ENCODE data around the gene PXDN. TPM values are rescaled to one million over a fixed set of nuclear protein-coding genes. Genes with fewer than 3 reads are reported as not detected.

The PXDN gene
- total and polyA plus RNA-seq, 2 donors (not counting 3 experiments of a cell fraction or from before 2014, with no cell fraction given): 231 to 308 TPM

GRCh38 chr2:1715184-1716013 lies 28.9 kb downstream of the PXDN start:
- peak; percentile 66 for FAIRE-seq
- Histone ChIP-seq H3K4me3 (replicated peaks in 1 of 3; ENCODE audit: insufficient read depth in 1 of 3, low read depth in 1 of 3, low read length in 3 of 3) (no peak overlapping the region), H3K9ac (replicated peaks; ENCODE audit: extremely low read depth, insufficient read depth, low read length) (no peak overlapping the region), H2AFZ (ENCODE audit: low read depth, low read length) (no peak overlapping the region), H3K27ac (ENCODE audit: insufficient read depth, low read depth, low read length) (peak overlapping the region; percentile 33), H3K9me3 (replicated peaks; ENCODE audit: control insufficient read depth, insufficient read depth, low read length) (no peaks in the 10 kb centered on the region), H3K4me1 (ENCODE audit: control insufficient read depth, extremely low read depth, insufficient read depth, low read length) (peaks cover 14% of the 10 kb centered on the region), H3K4me2 (ENCODE audit: insufficient read depth, low read length) (no peak overlapping the region), H3K27me3 (ENCODE audit: control insufficient read depth in 2 of 2, insufficient read depth in 2 of 2, low read length in 2 of 2) (no peaks in the 10 kb centered on the region), H3K9me1 (replicated peaks; ENCODE audit: control insufficient read depth, extremely low read depth, insufficient read depth, low read length) (no peaks in the 10 kb centered on the region), H3K36me3 (ENCODE audit: control insufficient read depth in 2 of 2, extremely low read depth in 1 of 2, insufficient read depth in 2 of 2, low read length in 2 of 2) (no peaks in the 10 kb centered on the region), H3K79me2 (ENCODE audit: control insufficient read depth, insufficient read depth, low read length) (peaks cover 30% of the 10 kb centered on the region), H4K20me1 (replicated peaks; ENCODE audit: control insufficient read depth, extremely low read depth, insufficient read depth, low read length) (no peaks in the 10 kb centered on the region)
- TF ChIP-seq, protein P1, sequence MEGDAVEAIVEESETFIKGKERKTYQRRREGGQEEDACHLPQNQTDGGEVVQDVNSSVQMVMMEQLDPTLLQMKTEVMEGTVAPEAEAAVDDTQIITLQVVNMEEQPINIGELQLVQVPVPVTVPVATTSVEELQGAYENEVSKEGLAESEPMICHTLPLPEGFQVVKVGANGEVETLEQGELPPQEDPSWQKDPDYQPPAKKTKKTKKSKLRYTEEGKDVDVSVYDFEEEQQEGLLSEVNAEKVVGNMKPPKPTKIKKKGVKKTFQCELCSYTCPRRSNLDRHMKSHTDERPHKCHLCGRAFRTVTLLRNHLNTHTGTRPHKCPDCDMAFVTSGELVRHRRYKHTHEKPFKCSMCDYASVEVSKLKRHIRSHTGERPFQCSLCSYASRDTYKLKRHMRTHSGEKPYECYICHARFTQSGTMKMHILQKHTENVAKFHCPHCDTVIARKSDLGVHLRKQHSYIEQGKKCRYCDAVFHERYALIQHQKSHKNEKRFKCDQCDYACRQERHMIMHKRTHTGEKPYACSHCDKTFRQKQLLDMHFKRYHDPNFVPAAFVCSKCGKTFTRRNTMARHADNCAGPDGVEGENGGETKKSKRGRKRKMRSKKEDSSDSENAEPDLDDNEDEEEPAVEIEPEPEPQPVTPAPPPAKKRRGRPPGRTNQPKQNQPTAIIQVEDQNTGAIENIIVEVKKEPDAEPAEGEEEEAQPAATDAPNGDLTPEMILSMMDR (IDR thresholded peaks at IDR 0.05; ENCODE audit: extremely low read depth in 1 of 2, insufficient read depth in 1 of 2, low read depth in 1 of 2, low read length in 2 of 2): no peak
- TF ChIP-seq MYC (IDR thresholded peaks at IDR 0.05; ENCODE audit: low read depth, low read length) (no peak), FOS (IDR thresholded peaks at IDR 0.05; ENCODE audit: borderline replicate concordance, insufficient read depth, low read length) (no peak), GATA2 (IDR thresholded peaks at IDR 0.05; ENCODE audit: insufficient read depth, insufficient read length, low read depth, low read length) (no peak)
- TF ChIP-seq, protein P2, sequence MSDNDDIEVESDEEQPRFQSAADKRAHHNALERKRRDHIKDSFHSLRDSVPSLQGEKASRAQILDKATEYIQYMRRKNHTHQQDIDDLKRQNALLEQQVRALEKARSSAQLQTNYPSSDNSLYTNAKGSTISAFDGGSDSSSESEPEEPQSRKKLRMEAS (IDR thresholded peaks at IDR 0.05; ENCODE audit: insufficient read depth, insufficient read length): no peak
- CTCF ChIA-PET: interaction anchor here (1.0 kb wide), 1 partner anchor 24 kb away, joined by 3 read pairs; no protein-coding TSS in a partner anchor
- BruUV-seq (replicated peaks): TSS peak; percentile 91
- intact Hi-C loops (cut with micrococcal nuclease) (no loop called here), dilution Hi-C loops (cut with MboI; ENCODE audit: extremely low pct_ligation_motif_present, low sequenced_read_pairs) (no loop called here)
- POLR2A ChIA-PET: no interaction called here
- peak; percentile 87 for DNase-seq (ENCODE audit: low read depth, low spot score)
